Forelimb muscle (tissue), 1 donor: ENCODE measurements around the gene CST9. TPM values are rescaled to one million over a fixed set of nuclear protein-coding genes. Genes with fewer than 3 reads are reported as not detected.
"Not testable (repeated sequence)": the region's sequence is repeated elsewhere in the genome, so short reads cannot be mapped to it uniquely, and the experiment has no call there.

Experiments
- DNase-seq: peaks from one replicate; pipeline ENCODE4 v3.0.0-alpha.2; 2013; ENCODE audit warnings: low read depth
- polyA plus RNA-seq: library from polyadenylated mRNA; unstranded; fragments of 120-200 nt; gene quantifications from one replicate; pipeline ENCODE4 v1.2.1, GENCODE V29; 2013; ENCODE audit not compliant: insufficient read length

The CST9 gene
- polyA plus RNA-seq, 1 donor = not detected

DNA sequence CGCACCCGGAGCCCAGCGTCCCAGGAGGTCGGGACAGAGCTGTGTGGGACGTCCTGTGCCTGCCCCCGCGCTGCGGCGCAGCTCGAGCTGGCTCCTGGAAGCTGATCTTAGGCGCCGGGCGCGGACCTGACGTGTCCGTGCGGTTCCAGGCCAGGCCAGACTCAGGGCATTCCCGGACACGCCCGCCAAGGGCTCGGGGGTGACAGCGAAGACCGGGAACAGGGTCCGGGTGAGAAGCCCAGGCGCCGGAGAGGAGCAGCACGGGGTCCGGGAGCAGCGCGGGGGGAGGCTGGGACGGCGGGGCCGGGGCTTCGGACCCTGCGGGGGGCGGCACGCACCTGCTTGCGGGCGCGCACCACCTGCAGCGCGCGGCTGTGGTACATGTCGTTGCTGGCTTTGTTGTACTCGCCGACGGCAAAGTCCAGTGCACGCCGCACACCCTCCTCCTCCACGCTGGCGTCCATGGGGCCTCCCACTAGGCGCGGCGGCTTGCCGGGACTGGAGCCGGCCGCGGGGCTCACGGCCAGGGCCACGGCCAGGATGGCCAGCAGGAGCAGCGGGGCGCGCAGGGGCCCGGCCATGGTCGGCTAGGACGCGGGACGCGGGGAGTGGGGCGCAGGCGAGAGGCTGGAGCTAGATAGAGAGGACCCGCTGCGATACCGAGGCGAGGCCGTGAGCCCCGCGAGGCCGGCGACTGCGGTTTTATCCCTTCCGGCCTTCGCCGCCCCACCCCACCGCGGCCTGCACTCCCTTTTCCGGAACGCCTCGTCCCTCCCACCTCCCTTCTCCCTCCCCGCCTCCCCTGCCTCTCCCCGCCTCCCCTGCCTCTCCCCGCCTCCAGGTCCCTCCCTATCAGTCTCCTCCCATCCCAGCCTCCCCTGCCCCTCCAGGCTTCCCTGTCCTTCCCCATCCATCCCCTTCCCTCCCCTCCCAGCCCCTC, 31.8 kb upstream of the CST9 start, which contains the start of gene CST3:
Gene CST3, minus strand, starts transcription at position 674 of the 940 bp plus-strand sequence. Its CDS starts 93 bp downstream, at position 581.
- DNase-seq = no peak

- DNase-seq = no peak
Measured at GRCh38 chr20:23636908-23637281, 31.2 kb upstream of the CST9 start.

DNA sequence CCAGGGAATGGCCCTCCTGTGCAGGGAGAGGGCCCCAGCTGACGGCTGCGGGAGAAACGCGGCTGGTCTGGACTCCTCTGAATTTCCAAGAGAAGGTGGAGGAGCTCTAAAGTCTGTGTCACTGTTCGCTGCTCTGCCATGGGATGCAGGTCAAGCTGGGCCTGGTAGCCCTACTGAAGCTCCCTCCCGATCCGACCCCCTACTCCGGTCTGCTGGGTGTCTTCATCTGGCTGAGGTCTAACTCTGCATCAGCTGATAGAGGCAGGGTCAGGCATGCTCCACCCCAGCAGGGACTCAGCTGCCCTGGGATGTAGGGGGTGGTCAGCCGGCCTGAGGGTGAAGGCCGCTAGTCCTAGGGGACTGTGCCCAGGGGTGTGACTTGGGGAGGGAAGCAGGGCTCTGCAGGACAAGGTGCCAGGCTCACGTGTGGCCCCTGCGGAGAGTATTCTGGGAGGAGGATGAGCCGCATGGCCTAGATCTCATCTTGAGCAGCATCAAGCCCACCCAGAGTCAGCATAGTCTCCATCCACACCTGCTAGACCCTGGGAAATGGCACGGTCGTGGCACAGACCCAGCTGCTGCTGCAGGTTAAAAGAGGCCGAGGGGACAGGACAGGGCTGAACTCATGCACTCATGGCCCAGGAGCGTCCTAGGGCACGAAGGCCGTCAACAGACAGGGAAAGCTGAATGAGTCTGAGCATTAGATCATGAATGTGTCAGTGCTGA, 30.6 kb upstream of the CST9 start:
- DNase-seq = no peak

DNA sequence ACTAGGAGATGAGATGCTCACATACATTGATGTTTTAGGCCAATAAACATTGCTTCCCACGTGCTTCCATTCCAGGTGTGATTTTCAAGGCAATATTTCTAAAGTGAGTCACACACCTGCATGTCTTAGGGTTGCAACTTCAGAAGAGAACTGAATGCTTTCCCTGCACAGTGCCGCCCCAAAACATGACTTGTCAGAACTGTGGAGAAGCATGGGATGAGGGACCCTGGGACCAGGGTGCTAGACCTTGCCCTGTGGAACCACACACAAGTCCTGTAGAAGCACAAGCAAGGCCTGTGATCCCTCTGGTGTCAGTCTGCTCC, 30.0 kb upstream of the CST9 start:
- DNase-seq = not testable (repeated sequence)

DNA sequence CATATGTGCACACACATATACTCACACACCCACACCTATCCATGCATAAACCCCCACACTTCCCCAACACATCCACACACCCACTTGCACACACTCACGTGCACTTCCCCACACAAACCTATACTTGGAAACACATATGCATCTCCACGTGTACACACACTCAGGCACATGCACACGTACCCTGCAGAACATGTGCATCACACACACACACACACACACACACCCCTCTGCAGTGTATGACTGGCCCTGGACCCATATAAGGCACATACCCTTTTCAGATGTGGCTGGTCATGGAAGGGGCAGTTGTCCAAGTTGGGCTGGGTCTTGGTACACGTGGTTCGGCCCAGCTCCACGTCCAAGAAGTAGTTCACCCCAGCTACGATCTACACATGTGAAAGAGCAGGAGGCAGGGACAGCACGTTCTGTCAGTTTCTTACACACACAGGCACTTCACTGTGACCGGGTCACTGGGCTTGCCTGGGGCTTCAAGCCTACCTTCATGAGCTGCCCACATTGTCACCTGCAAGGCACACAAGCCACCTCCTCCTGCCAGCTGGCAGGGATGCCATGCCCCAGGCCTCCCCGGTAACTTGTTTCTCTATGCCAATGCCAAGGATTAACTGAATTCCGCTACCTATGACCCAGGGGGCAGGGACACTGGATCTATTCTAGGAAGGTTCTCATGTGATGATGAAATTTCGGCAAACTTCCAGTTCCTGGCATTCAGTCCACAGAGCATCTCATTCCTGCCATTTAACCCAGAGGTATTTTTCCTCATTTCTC, 29.5 kb upstream of the CST9 start:
- DNase-seq = no peak

DNA sequence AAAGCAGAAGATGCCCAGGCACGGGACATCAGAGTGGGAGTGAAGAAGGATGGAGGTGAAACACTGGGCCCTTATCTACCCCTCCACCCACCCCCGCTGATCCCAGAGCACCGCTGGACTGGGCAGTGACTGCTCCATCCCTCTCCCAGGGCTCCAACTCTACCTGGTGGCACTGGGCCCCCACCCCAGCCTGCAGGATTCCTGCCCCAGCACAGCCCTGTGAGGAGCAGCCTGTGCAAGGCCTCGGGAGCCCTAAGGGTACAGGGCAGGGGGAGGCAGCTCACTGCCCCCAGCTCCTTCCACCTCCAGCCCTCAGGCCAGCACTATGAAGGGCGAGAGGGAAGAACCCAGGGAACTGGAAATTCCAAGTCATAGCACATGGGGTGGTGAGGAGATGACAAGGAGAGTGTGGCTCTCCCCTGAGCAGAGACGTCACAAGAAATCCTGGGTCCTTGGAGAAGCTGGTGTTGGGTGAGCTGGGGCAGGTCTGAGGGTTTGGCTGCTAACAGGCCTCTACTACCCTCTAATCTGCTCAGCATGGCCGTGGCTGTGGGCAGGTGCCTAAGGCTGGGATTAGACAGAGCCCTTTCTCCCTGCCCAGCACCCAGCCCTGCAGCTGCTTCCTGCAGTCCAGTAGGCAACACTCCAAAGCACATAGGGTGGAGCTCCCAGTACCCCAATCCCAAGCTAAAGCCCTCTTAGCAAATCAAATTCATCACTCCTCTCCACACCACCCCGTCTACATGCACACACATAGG, 28.5 kb upstream of the CST9 start:
- no peak for DNase-seq

DNA sequence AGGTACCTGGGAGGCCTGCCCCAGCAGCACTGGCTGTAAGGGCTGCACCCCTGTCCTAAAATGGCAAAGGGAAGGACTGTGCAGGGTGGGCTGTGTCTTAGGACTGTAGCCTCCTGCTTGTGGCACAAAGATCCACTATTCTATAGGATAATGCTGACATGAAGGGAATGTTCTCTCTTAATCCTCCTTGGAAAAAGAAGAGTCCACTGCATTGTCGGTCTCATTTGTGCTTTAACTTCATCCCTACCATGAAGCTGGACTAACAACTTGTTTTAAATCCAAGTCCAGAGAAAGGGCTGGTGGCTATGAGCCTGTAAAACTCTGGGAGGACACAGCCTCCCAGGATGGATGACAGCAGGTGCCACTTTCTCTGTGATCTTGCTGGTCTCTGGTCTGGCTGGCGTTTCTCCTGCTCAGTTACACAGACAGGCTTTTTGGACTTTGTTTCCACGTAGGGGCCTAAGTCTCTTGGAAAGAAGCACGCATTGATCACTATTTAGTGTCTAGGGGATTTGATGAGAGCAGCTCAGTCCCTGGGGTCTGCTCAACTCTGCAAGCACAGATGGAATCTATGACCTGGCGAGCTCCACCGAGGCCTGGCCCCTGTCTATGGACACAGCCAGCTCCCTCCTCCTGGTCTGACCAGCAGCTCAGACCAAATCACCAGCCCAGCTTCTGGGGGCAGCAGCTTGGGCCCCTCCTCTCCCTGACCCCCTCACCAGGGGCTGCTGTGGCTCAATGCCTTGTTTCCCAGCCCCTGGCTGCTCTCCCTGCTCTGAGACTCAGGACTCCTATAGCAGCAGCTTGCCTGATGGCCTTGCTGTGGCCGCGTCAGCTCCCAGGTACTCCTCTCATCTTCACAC, 27.2 kb upstream of the CST9 start:
- no peak for DNase-seq

DNA sequence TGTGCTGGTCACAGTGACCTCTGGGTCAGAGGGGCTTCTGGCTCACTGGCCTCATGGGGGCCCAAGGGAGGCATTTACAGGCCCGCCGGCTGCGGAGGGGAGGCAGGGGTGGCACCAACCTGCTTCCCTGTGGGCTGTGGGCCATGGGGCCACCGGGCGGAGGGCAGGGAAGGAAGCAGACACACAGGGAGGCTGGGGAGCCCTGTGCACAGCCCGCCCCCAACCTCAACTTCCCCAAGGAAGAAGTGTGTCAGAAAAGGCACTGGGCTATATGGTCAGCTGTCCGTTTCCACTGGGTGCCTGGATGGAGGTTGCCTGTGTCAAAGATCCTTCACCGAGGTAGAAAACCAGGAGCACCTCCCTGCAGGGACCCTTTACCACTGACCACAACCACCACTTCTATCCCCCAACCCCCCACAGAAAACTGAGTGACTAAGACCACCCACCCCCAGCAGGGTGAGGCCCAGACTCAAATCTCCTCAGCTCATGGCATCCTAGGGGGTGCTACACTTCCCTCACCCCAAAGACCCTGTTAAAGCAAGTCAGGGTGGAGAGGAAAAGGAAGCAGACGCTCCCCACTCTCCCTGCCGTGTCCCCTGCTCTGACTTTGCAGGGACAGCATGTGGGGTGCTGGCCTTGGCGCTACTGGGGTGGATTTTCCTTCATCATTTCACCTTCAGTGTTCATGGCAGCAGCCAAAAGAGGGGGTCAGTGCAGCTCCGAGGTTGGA, 26.4 kb upstream of the CST9 start:
- no peak for DNase-seq

GRCh38 chr20:23631226-23631822, 25.6 kb upstream of the CST9 start:
- no peak for DNase-seq

- no peak for DNase-seq
Measured at GRCh38 chr20:23630392-23630849, 24.7 kb upstream of the CST9 start.

DNA sequence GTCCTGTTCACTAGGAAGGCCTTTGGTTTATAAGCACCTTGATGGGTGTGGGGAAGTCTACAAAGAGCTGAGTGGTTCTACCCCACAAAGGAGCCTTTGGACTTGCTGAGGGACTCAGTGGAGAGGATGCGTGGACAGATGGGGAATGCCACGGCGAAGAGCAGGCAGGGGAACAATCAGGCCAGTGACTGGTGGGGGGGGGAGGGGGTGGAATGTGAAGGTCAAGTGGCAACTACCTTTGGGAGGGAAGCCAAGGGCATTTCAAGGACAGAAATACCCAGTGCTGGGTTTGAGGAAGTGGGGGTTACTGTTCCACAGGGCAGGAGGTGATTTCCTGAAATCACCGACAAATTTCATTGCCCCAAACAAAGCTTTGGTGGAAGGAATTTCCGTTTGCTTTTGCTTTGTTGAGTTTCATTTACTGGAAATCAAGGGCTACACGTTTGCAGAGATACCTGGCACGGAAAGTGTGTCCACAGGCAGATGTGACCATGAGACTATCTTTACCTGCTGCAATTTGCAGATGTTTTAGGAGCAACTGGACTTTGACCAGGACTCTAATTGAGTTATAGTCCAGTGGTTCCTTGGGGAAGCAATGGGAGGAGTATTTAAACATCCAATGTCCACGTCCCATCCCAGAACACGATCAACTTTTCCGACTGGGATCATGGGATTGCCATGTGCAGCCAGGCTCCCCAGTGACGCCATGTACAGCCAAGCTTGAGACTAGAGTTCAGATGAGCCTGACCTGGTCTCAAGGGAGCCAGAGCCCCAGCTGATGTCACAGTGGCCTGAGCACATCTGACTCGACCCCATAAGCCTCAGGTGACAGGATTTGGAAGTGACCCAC, 24.1 kb upstream of the CST9 start:
- DNase-seq = no peak

DNA sequence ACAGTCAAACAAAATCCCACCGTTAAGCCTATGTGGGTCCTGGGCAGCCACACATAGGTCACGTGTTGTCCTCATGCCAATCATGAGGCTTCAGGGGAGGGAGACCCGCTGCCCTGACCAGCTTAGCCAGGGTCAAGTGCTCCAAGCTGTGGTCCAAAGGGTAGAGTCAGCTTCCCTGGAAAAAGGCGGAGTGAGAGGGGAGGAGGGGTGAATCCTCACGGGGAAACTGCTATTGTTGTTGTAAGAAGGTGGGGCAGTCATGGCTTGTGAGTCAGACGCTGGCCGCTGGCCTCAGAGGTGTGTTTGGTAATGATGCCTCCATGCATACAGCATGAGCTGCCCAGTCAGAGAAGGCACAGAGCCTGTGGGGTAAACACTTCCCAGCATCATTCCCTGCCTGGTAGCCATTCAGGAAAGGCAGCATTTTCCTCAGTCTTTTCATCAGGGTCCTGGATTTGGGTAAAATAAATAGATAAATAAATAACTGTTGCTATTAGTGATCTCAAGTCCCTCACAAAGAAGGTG, 23.4 kb upstream of the CST9 start:
- DNase-seq = no peak

- DNase-seq = no peak
Measured at GRCh38 chr20:23628402-23629016, 22.8 kb upstream of the CST9 start.

DNA sequence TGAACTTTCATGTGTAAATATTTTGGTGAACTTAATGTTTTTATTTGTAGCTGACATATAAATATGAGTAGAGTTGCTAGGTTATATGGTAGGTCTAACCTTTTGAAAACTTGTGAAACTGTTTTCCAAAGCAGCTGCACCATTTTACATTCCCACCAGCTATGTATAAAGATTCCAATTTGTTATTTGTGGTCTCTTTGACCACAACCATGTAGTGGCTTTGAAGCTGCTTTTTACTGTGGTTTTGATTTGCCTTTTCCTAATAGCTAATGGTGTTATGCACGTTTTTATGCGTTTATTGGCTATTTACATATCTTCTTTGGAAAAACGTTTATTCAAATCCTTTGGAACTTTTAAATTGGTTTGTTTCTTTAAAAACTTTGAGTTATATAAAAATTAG, 21.8 kb upstream of the CST9 start:
- DNase-seq = no peak

DNA sequence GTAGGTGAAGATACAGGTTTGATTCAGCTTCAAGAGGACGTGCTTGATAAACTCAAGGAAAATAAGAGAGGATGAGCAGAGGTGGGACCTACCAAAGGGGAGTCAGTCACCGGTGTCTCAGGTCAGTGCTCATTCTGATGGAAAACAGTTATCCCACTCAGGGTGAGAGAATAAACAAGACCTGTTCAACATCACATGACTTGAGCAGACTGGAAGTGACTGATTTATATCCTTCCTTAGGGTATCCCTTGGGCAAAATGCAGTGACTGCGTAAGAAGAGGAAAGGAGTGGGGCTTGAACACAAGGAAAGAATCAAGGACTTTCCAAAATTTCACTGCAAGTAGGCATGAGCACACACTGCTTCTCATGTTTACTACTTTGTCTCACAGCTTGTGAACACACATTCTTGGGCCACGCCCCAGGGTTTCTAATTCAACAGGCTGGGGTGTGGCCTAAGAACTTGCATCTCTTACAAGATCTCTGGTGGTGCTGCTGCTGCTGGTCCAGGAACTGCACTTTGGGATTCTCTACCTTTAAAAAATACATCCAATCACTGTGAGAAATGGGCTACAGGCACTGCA, 20.4 kb upstream of the CST9 start:
- no peak for DNase-seq

DNA sequence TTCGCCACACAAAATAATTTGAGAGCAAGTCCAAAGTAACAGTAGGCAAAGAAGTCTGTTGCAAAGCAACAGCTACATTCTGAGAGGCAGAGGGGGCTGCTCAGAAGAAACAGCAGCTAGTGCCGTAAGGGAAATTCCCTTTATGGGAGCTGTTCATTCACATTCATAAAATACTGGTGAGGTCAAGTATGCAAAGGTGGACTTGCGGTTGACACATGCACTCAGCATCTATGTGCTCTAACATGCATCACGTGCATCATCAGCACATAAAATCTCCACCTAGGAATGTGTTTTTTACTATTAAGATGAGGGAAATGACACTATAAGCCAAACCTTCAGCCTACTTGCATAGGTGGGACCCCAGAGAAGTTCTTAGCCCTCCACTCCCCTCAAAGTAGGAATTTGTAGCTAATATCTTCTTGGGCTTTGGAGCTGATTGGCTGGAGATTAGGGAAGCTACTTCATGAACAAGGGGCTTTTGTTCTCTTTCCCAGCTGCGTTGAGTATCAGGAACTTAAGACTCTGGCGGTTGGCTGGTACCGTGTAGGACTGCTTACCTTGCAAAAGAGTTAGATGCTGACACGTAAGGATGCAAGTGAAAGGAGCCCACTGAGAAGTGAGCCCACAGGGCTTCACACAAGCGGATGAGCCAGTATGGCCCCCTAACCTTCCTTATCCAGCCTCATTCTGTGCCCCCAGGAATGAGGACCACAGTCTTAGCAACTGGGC, 19.7 kb upstream of the CST9 start:
- DNase-seq = no peak

DNA sequence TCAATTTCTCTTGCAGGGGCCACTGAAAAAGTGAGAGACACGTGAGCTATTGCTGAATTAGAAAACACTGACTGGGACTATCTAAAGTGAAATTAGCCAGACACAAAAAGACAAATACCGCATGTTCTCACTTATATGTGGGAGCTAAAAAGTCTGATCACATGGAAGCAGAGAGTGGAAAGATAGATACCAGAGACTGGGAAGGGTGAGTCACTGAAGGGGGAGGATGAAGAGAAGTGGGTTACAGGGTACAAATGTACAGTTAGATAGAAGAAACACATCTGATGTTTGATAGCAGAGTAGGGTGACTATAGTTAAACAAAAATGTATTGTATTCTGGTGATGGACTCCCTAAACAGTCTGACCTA, 18.6 kb upstream of the CST9 start:
- DNase-seq = no peak
